Small intestine (tissue), 7 donors: ENCODE measurements around the gene HS3ST1. TPM values are rescaled to one million over a fixed set of nuclear protein-coding genes. Genes with fewer than 3 reads are reported as not detected.

ENCODE experiments used
- DNase-seq, 2 donors: peaks; one replicate each; pipeline versions ENCODE4 v3.0.0 to v3.0.0-alpha.2; 2013
- FAIRE-seq: peaks from 2 replicates; lab custom pipeline; 2012; peaks lifted over from hg19 to GRCh38; lab: Jason Lieb, UNC
- H3K27ac ChIP-seq, 3 donors: one replicate each; pipeline ENCODE4 v1.5.1; 2013; ENCODE audit warnings: low read length in 2 of 3, mild to moderate bottlenecking in 2 of 3, control low read depth in 1 of 3, inconsistent platforms in 1 of 3, low read depth in 1 of 3, moderate library complexity in 1 of 3
- H3K27me3 ChIP-seq, 3 donors: one replicate each; pipeline ENCODE4 v1.6.1; 2013; ENCODE audit warnings: low read length in 3 of 3, inconsistent platforms in 1 of 3; ENCODE audit not compliant: control insufficient read depth in 3 of 3, insufficient read depth in 3 of 3
- H3K36me3 ChIP-seq, 3 donors: one replicate each; pipeline ENCODE4 v1.6.1; 2013; ENCODE audit warnings: low read length in 3 of 3, inconsistent platforms in 1 of 3, low read depth in 1 of 3, mild to moderate bottlenecking in 1 of 3, moderate library complexity in 1 of 3; ENCODE audit not compliant: control insufficient read depth in 3 of 3, insufficient read depth in 2 of 3
- H3K4me1 ChIP-seq, 3 donors: one replicate each; pipeline ENCODE4 v1.6.1; 2013; ENCODE audit warnings: low read length in 2 of 3, inconsistent platforms in 1 of 3, low read depth in 1 of 3, mild to moderate bottlenecking in 1 of 3, moderate library complexity in 1 of 3; ENCODE audit not compliant: control insufficient read depth in 3 of 3, insufficient read depth in 2 of 3
- H3K4me3 ChIP-seq, 3 donors: one replicate each; pipeline ENCODE4 v1.5.1; 2013; ENCODE audit warnings: low read length in 3 of 3, control low read depth in 1 of 3, inconsistent platforms in 1 of 3, low read depth in 1 of 3, mild to moderate bottlenecking in 1 of 3, moderate library complexity in 1 of 3
- H3K9me3 ChIP-seq, 2 donors: one replicate each; pipeline ENCODE4 v1.6.1; 2013; ENCODE audit warnings: low read depth in 1 of 2, low read length in 1 of 2; ENCODE audit not compliant: control insufficient read depth in 2 of 2, insufficient read depth in 1 of 2
- whole genome bisulfite sequencing, 3 donors: extraction: QIAGEN DNeasy Blood & Tissue Kit; methylation state at CpG; one replicate each; pipeline ENCODE4 v1.1.7; 2013; 5-methylcytosine and 5-hydroxymethylcytosine counted together
- polyA plus RNA-seq, 4 donors: library from polyadenylated mRNA; stranded (reverse) in 3 of 4; unstranded in 1 of 4; fragments of 200-250 nt in 3 of 4; fragments of 120-200 nt in 1 of 4; gene quantifications; one replicate each; pipeline versions ENCODE4 v1.2.1 to v1.2.3, GENCODE V29; 2013
- donor health status: healthy with polysubstance abuse.
- donor health status: control.
- donor health status: control.
- donor health status: Bipolar disorder and iron deficiency.
- donor health status: healthy.

HS3ST1 gene
- polyA plus RNA-seq, 4 donors, result 1.1 to 5.1 (median 1.1) TPM

DNA sequence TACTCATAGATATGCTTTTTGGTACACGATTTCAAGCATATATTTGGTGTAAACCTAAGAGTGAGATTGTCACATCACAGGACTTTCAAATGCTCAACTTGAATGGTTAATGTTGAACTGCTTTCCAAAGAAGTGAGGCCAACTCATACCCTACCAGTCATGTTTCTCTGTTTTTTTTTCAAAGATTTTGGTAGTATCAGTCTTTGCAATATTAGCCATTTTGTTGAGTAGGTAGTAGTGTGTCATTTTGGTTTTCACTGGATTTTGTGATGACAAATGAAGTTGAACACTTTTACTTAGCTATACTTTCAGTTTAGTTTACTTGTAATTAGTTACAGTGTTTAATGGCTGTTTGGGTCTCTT is 12.5 kb upstream of the HS3ST1 start:
- 74 to 87% (median 87%) methylated on average over 1 of the region's 1 CpG for WGBS, 3 donors
- no peak overlapping the region for H3K27ac ChIP-seq
- no peaks in the 10 kb centered on the region for H3K9me3 ChIP-seq
- H3K4me1 ChIP-seq, result no peaks in the 10 kb centered on the region
- no peaks in the 10 kb centered on the region for H3K36me3 ChIP-seq
- H3K27me3 ChIP-seq, result no peaks in the 10 kb centered on the region
- FAIRE-seq (no peak), DNase-seq (no peak)
- H3K4me3 ChIP-seq, result no peak overlapping the region

DNA sequence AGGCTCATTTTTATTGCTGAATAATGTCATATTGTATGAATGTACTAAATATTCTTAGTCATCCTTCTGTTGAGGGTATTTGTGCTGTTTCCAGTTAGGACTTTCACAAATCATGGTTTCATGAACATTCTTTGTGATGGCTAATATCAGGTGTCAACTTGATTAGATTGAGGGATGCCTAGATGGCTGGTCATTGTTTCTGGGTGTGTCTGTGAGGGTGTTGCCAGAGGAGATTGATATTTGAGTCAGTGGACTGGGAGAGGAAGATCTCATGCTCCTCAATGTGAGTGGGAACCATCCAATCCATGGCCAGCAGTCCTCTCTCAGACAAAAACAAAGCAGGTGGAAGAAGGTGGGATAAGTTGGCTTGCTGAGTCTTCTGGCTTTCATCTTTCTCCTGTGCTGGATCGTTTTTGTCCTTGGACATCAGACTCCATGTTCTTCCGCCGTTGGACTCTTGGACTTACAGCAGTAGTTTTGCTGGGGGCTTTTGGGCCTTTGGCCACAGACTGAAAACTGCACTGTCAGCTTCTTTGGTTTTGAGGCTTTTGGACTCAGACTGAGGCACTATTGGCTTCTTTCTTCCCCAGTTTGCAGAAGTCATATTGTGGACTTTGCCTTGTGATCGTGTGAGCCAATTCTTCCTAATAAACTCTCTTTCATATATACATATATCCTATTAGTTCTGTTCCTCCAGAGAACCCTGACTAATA is 11.9 kb upstream of the HS3ST1 start:
- no peak for FAIRE-seq
- no peak for DNase-seq
- Histone ChIP-seq H3K9me3 (no peaks in the 10 kb centered on the region), H3K27me3 (no peaks in the 10 kb centered on the region), H3K4me1 (no peaks in the 10 kb centered on the region), H3K36me3 (no peaks in the 10 kb centered on the region), H3K4me3 (no peak overlapping the region), H3K27ac (no peak overlapping the region)
- WGBS, 3 donors, result 70 to 82% (median 76%) methylated on average over 4 of the region's 4 CpGs

DNA sequence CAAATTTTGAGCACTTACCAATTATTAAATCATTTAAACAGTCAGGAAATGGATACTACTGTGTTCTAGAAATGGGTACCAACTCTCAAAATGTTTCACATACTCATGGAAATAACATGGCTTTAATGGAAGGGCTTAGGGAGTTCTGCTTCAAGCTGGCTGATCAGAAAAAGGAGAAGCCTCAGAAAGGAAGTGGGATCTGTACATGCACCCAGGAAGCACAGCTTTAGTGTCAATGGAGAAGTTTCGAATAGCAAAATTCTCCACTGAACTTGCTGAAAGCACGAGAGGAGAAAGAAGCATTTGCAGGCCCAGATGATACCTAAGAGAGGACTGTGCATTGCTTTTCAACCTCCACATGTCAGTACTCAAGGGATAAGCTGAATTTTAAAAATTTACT is 11.1 kb upstream of the HS3ST1 start:
- 83 to 97% (median 85%) methylated on average over 2 of the region's 2 CpGs for WGBS, 3 donors
- FAIRE-seq, result no peak

DNA sequence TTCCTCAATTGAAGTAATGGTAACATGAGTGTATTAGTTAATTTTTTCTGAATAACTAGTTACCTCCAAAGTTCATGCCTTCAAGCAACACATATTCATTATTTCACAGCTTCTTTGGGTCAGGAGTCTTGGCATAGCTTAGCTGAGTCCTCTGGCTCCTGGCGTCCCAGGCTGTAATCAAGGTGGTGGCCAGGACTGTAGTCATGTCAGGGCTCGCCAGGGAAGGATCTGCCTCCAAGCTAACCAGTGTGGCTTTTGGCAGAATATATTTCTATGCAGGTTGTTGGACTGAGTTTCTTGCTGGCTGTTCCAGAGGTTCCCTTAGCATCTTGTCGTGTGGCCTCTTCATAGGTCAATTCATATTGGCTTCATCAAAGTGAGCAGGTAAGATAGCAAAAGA is 10.0 kb upstream of the HS3ST1 start:
- 93 to 94% (median 94%) methylated on average over 3 of the region's 3 CpGs for WGBS, 3 donors
- H3K27me3 ChIP-seq, result no peaks in the 10 kb centered on the region
- H3K4me1 ChIP-seq, result no peaks in the 10 kb centered on the region
- no peak overlapping the region for H3K27ac ChIP-seq
- H3K36me3 ChIP-seq, result no peaks in the 10 kb centered on the region
- FAIRE-seq, result no peak
- H3K4me3 ChIP-seq, result no peak overlapping the region
- DNase-seq, result no peak
- H3K9me3 ChIP-seq, result no peaks in the 10 kb centered on the region

More for the DNA sequence above, 11.1 kb upstream of the HS3ST1 start:
- Histone ChIP-seq H3K4me1 (no peaks in the 10 kb centered on the region), H3K27ac (no peak overlapping the region), H3K36me3 (no peaks in the 10 kb centered on the region), H3K27me3 (no peaks in the 10 kb centered on the region), H3K4me3 (no peak overlapping the region), H3K9me3 (no peaks in the 10 kb centered on the region)
- no peak for DNase-seq

DNA sequence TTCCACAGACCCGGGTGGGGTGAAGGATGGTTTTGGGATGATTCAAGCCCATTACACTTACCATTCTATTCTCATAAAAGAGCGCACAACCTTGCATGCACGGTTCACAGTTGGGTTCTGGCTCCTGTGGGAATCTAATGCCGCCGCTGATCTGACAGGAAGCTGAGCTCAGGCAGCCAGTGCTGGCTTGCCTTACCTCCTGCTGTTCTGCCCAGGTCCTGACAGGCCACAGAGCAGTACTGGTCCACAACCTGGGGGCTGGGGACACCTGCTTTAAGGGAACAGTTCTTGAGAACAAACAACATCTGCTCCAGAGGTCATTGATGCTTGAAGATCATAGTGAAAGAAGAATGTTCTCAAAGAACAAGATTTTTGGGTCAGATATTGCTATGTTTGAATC is 8.0 kb upstream of the HS3ST1 start:
- DNase-seq, result no peak
- no peak for FAIRE-seq
- Histone ChIP-seq H3K36me3 (no peaks in the 10 kb centered on the region), H3K27me3 (no peaks in the 10 kb centered on the region), H3K4me1 (peaks cover 0 to 2% (median 0%) of the 10 kb centered on the region in 3 donors), H3K27ac (no peak overlapping the region), H3K4me3 (no peak overlapping the region), H3K9me3 (no peaks in the 10 kb centered on the region)
- 74 to 93% (median 76%) methylated on average over 5 of the region's 5 CpGs for WGBS, 3 donors

DNA sequence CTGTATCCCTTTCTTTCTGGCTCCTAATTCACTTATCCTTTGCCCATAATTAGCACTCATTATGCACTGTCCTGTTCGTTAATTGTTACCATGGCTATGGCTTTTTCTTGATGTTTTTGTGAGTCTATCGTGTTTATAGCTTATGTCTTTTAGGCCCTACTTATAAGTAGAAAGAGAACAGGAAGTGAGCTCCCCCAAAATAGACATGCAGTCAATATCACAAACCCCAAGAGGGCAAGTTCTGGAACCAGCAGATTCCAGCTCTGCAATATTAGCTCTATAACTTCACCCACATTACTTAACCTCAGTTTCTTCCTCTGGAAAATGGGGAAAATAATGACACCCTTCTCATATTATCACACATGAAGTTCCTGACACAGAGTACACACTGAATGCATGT is 7.4 kb upstream of the HS3ST1 start:
- DNase-seq, result no peak
- no peak for FAIRE-seq

DNA sequence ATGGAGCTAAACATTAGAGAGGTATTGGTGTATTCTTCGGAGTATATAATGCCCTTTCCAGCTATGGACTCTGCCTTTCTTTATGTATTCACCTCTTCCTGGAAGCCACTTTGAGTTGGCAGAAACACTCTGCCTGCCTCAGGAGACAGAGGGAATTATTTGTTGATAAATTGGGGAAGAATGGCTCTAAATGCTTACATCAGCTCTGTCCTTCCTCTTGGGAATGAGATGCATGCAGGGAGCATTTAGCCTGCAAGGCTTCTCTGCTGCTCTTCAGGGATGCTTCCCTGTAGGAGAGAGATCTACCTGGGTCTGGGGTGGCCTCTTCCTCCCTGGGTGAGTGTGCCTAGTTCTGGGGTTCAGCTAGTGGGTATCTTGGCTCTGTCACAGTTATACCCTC is 6.9 kb upstream of the HS3ST1 start:
- no peak overlapping the region for H3K27ac ChIP-seq
- DNase-seq (no peak), FAIRE-seq (no peak)
- no peaks in the 10 kb centered on the region for H3K9me3 ChIP-seq
- WGBS, 3 donors, result 86 to 96% (median 92%) methylated on average over 1 of the region's 1 CpG
- no peak overlapping the region for H3K4me3 ChIP-seq
- H3K4me1 ChIP-seq, result peaks cover 0 to 3% (median 3%) of the 10 kb centered on the region in 3 donors
- H3K36me3 ChIP-seq, result no peaks in the 10 kb centered on the region
- no peaks in the 10 kb centered on the region for H3K27me3 ChIP-seq

More for the DNA sequence above, 7.4 kb upstream of the HS3ST1 start:
- 70 to 87% (median 83%) methylated on average over 2 of the region's 2 CpGs for WGBS, 3 donors
- no peak overlapping the region for H3K27ac ChIP-seq
- H3K27me3 ChIP-seq, result no peaks in the 10 kb centered on the region
- H3K4me1 ChIP-seq, result peaks cover 0 to 3% (median 2%) of the 10 kb centered on the region in 3 donors
- H3K9me3 ChIP-seq, result no peaks in the 10 kb centered on the region
- no peak overlapping the region for H3K4me3 ChIP-seq
- no peaks in the 10 kb centered on the region for H3K36me3 ChIP-seq

DNA sequence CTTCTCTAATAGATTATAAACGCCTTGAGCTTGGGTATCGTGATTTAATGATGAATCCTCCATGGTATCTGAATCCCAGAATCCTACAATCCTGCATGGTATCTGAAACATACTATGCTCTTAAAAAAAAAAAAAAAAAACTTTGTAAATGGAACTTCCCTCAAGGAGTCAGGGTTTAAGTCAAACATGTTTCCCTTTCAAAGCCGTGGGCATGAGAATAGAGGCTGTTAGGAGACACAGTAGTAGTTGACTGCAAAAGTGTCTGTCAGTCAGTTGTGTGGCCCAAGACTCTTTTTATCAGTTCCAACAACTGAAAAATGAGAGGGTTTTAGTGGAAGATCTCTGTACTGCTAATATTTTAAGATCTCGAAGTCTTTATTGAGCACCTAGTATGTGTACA is 2.4 kb upstream of the HS3ST1 start:
- Histone ChIP-seq H3K9me3 (no peaks in the 10 kb centered on the region), H3K27ac (no peak overlapping the region), H3K4me1 (peaks cover 0 to 18% (median 5%) of the 10 kb centered on the region in 3 donors), H3K27me3 (peaks cover 0 to 30% (median 5%) of the 10 kb centered on the region in 3 donors), H3K36me3 (no peaks in the 10 kb centered on the region), H3K4me3 (no peak overlapping the region)
- WGBS, 3 donors, result 82 to 87% (median 83%) methylated on average over 4 of the region's 4 CpGs
- no peak for DNase-seq
- FAIRE-seq, result no peak

DNA sequence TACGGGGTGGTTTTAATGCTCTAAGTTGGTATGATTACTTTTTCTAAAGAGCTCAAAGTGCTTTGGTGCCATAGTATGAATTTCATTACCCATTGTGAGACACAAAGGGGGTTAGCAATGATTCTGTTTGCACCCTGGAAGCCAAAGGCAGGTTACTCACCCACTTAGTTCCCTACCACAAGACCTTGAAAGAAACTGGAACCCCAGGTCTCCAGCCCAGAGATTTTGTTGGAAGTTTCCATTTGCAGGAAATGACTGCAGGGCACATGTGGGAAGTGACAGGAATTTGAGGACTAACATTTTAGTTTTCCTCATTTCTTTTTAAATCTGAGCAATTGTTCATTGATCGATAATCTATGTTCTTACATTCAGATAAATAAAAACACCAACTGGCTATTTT is 1.8 kb upstream of the HS3ST1 start:
- WGBS, 3 donors, result 86 to 93% (median 92%) methylated on average over 2 of the region's 2 CpGs
- Histone ChIP-seq H3K9me3 (no peaks in the 10 kb centered on the region), H3K27me3 (peaks cover 0 to 33% (median 5%) of the 10 kb centered on the region in 3 donors), H3K4me3 (no peak overlapping the region), H3K4me1 (peaks cover 0 to 18% (median 5%) of the 10 kb centered on the region in 3 donors), H3K27ac (peak overlapping the region in 1 of 3 donors; percentile 63), H3K36me3 (no peaks in the 10 kb centered on the region)
- DNase-seq (no peak), FAIRE-seq (no peak)
